ENCODE results near the gene ENTPD8.

ENTPD8 gene

DNA sequence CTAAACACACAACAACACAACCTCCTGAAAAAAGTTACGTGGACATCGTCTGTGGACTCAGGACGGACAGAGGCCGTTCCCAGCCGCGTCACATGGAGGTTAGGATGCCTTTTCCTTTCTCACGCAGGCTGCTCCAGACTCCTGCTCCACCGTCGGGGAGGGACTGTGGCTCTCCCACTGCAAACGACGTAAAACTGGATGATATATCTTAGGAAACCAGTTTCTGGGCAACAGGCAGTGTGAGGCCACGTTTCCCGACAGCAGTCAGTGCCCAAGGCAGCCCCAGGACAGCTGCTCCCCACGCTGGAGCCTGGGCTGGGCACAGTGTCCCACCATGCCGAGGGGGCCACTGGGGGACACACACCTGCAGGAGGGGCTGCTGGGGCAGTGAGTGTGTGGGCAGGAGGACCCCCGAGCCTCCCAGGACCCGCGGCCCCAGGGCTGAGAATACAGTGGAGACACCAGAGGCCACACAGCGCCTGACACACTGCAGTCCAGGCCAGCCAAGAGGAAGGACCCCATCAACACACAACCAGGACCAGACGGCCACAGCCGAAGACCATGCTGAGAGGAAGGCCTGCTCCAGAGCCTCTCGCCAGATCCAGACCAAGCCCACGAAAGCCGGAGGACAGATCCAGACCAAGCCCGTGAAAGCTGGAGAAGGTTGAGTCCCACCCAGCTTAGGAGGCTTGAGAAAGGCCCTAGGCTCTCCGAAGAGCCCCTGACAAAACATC lies 44.4 kb downstream of the ENTPD8 start:
- no peak for DNase-seq (ENCODE audit: low read depth)
- no peak overlapping the region for H3K4me3 ChIP-seq (ENCODE audit: low read depth, low read length)
- TF ChIP-seq, protein P1, sequence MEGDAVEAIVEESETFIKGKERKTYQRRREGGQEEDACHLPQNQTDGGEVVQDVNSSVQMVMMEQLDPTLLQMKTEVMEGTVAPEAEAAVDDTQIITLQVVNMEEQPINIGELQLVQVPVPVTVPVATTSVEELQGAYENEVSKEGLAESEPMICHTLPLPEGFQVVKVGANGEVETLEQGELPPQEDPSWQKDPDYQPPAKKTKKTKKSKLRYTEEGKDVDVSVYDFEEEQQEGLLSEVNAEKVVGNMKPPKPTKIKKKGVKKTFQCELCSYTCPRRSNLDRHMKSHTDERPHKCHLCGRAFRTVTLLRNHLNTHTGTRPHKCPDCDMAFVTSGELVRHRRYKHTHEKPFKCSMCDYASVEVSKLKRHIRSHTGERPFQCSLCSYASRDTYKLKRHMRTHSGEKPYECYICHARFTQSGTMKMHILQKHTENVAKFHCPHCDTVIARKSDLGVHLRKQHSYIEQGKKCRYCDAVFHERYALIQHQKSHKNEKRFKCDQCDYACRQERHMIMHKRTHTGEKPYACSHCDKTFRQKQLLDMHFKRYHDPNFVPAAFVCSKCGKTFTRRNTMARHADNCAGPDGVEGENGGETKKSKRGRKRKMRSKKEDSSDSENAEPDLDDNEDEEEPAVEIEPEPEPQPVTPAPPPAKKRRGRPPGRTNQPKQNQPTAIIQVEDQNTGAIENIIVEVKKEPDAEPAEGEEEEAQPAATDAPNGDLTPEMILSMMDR (IDR thresholded peaks at IDR 0.05; ENCODE audit: low read depth, low read length): no peak
- TF ChIP-seq MYC (IDR thresholded peaks at IDR 0.05; ENCODE audit: low read depth, low read length) (no peak), POLR2A (IDR thresholded peaks at IDR 0.05; ENCODE audit: extremely low read depth, insufficient read length) (no peak)
- TF ChIP-seq, protein P2, sequence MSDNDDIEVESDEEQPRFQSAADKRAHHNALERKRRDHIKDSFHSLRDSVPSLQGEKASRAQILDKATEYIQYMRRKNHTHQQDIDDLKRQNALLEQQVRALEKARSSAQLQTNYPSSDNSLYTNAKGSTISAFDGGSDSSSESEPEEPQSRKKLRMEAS (IDR thresholded peaks at IDR 0.05; ENCODE audit: low read depth, low read length): no peak

DNA sequence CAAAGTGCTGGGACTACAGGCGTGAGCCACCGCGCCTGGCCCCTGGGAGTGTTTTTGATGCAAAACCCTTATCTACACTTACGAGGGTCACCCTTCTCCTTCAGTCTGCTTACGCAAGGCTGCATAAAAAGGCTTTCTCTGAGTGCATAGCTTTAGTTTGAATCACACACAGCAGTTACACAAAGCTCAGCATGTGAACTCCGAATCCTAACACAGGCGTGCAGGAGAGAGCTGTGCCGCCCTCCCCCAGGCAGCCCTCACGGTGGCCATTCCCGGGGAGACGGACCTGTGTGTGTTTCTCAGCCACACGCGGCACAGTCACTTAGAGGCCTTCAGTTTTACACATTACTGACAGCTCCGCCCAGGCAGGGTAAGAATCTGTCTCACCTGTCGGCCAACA lies 44.9 kb downstream of the ENTPD8 start:
- peak; percentile 20 for DNase-seq (ENCODE audit: low read depth)
- H3K4me3 ChIP-seq (ENCODE audit: low read depth, low read length): no peak overlapping the region
- no peak for TF ChIP-seq POLR2A (IDR thresholded peaks at IDR 0.05; ENCODE audit: extremely low read depth, insufficient read length)
- TF ChIP-seq, protein P1 (IDR thresholded peaks at IDR 0.05; ENCODE audit: low read depth, low read length): no peak
- TF ChIP-seq MYC (IDR thresholded peaks at IDR 0.05; ENCODE audit: low read depth, low read length): no peak
- TF ChIP-seq, protein P2 (IDR thresholded peaks at IDR 0.05; ENCODE audit: low read depth, low read length): no peak

DNA sequence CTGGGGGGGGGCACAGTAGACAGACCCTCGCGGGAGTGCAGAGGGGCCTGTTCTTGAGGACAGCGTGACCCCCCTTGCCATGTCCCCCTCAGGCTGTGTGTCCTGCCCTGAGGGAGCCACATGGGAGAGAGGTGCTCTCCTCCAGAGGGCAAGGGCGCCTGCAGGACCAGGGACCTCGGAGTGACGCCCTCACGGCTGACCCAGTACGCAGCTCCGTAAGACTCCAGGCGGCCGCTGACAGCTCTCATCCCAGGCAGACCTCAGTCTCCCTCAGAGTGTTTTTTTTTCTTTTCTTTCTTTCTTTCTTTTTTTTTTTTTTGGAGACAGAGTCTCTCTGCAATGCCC lies 45.5 kb downstream of the ENTPD8 start:
- H3K4me3 ChIP-seq (ENCODE audit: low read depth, low read length): no peak overlapping the region
- DNase-seq (ENCODE audit: low read depth): no peak
- TF ChIP-seq MYC (IDR thresholded peaks at IDR 0.05; ENCODE audit: low read depth, low read length): no peak
- TF ChIP-seq, protein P2 (IDR thresholded peaks at IDR 0.05; ENCODE audit: low read depth, low read length): no peak
- no peak for TF ChIP-seq POLR2A (IDR thresholded peaks at IDR 0.05; ENCODE audit: extremely low read depth, insufficient read length)
- TF ChIP-seq, protein P1 (IDR thresholded peaks at IDR 0.05; ENCODE audit: low read depth, low read length): no peak

DNA sequence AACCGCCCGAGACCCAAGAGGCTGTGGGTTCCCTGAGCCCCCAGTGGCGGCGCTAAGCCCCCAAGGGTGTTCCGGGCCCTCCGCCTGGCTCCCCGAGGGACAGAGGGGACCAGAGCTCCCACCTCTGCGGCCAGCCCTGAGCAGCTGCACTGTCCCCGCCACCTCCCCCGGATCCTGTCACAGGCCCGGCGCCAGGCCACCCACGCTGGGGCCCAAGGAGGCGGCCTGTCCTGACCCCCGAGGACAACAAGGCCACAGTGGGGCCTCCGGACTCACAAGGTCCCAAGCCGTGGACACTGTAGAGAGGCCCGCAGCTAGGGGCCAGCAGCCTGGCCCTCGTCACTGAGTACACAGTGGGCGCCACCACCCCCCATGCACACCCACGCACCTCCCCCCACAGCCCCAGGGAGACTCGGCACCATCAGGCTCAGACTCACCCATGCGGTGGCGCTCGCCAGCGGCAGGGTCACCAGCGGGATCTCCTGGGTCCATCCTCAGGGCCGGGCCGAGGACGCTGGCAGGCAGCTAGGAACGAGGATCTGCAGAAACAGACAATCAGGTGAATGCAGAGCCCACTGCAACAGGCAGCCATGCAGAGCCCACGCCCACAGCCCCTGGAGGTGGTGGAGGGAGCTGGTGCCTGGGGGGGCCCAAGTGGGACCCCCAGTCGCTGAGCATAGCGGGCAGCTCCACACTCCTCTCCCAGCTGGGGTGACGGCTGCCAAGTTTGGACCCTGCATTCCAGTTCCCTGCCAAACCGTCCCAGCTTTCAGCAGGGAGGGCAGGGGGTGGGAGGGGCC lies 46.1 kb downstream of the ENTPD8 start:
- no peak overlapping the region for H3K4me3 ChIP-seq (ENCODE audit: low read depth, low read length)
- TF ChIP-seq POLR2A (IDR thresholded peaks at IDR 0.05; ENCODE audit: extremely low read depth, insufficient read length) (no peak), MYC (IDR thresholded peaks at IDR 0.05; ENCODE audit: low read depth, low read length) (no peak)
- TF ChIP-seq, protein P1 (IDR thresholded peaks at IDR 0.05; ENCODE audit: low read depth, low read length): no peak
- TF ChIP-seq, protein P2 (IDR thresholded peaks at IDR 0.05; ENCODE audit: low read depth, low read length): no peak
- no peak for DNase-seq (ENCODE audit: low read depth)

DNA sequence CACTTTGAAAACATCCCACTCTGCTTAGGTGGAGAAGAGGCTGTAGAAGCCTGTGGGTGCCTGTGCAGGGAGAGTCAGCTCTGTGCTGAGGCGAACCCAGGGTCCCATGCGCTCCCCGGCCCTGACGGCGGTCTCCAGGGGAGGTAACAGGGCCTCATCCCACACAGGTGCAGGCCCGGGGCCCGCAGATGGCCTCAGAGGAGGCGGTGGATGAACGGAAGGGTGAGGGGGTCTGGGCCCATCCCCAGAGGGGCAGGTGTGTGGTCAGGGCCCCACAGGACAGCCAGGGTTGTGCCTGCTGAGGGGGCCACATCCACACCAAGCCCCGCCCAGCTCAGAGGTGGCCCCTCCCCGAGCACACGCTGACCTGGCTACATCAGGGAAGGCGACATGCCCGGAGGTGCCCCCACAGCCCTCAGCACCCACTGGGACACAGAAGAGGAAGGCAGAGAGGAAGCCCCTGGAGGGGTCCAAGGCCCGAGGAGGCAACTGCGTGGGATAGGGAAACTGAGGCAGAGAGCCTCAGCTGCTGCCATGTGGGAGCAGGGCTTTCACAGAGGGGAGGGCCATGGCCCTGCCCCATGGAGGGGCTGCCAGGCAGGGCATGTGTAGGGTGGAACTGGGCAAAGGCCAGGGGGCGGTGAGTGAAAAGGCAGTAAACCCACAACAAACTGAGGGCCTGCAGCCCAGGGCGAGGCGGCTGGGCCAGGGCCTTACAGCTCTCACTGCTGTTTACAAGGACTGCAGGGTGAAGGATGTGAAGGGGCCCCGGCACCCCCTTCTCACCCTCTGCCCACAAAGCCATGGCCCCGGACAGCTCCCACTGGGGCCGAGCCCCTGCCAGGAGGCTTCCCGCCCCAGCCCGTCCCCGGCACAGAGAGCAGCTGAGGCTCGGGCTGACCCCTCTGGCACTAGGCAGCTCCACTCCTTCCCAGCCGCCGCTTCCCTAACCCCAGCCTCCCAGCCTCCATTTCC lies 47.7 kb downstream of the ENTPD8 start:
- TF ChIP-seq MYC (IDR thresholded peaks at IDR 0.05; ENCODE audit: low read depth, low read length) (no peak), POLR2A (IDR thresholded peaks at IDR 0.05; ENCODE audit: extremely low read depth, insufficient read length) (no peak)
- TF ChIP-seq, protein P1 (IDR thresholded peaks at IDR 0.05; ENCODE audit: low read depth, low read length): no peak
- TF ChIP-seq, protein P2 (IDR thresholded peaks at IDR 0.05; ENCODE audit: low read depth, low read length): no peak
- no peak overlapping the region for H3K4me3 ChIP-seq (ENCODE audit: low read depth, low read length)
- no peak for DNase-seq (ENCODE audit: low read depth)
